Mucosa of stomach (tissue), 1 donor: ENCODE measurements around the gene FERMT2.

Experiments used
- H3K27me3 ChIP-seq: one replicate; pipeline ENCODE4 v1.7.0; 2013; ENCODE audit warnings: mild to moderate bottlenecking, low read length; ENCODE audit not compliant: control insufficient read depth, insufficient read depth
- H3K36me3 ChIP-seq: one replicate; pipeline ENCODE4 v1.7.0; 2013; ENCODE audit warnings: low read length; ENCODE audit not compliant: control insufficient read depth, insufficient read depth
- H3K4me1 ChIP-seq: one replicate; pipeline ENCODE4 v1.7.0; 2013; ENCODE audit warnings: mild to moderate bottlenecking, low read length; ENCODE audit not compliant: control insufficient read depth, insufficient read depth
- H3K4me3 ChIP-seq: one replicate; pipeline ENCODE4 v1.7.0; 2013; ENCODE audit warnings: low read length
- H3K9ac ChIP-seq: one replicate; pipeline ENCODE4 v1.7.0; 2013; ENCODE audit warnings: mild to moderate bottlenecking, low read length, moderate library complexity
- H3K9me3 ChIP-seq: one replicate; pipeline ENCODE4 v1.7.0; 2013; ENCODE audit warnings: mild to moderate bottlenecking, low read length, moderate library complexity; ENCODE audit not compliant: control insufficient read depth
- donor health status: Pancreatic carcinoma.

Gene FERMT2

DNA sequence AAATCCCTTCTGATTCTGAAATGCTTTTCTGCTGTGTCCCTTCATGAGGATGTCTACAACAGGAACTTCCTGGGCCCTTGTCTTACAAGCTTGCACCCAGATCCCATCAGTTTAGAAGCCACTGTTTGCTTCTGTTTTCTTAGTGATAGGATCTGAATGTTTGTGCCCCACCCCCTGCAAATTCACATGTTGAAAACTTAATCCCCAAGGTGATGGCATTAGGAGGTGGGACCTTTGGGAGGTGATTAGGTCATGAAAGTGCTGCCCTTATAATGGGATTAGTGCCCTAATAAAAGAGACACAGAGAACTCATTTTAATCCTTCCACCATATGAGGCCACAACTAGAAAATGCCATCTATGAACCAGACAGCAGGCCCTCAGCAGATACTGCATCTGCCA is 123.4 kb downstream of the FERMT2 start:
- Histone ChIP-seq H3K27me3 (no peaks in the 10 kb centered on the region), H3K4me3 (no peak overlapping the region), H3K4me1 (no peaks in the 10 kb centered on the region), H3K9me3 (no peaks in the 10 kb centered on the region), H3K36me3 (no peaks in the 10 kb centered on the region), H3K9ac (no peak overlapping the region)

DNA sequence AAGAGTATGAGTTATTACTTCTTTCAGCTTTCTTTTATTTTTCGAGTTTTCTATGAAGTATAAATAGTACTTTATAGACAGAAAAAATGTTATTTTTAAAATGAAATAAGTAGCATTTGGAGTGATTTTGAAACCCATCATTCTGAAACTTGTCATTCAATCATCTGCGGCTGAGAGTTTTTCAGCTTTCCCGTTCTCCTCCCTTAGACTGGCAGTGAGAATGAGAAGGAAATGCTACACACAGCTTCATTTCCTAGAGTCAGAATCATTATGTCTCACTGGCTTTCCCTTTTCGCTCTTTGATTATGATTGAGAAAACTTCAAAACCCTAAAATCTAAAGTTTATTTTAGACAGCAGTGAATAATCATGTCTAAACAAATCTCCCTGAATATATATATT is 125.8 kb downstream of the FERMT2 start:
- no peaks in the 10 kb centered on the region for H3K9me3 ChIP-seq
- no peak overlapping the region for H3K4me3 ChIP-seq
- H3K27me3 ChIP-seq = no peaks in the 10 kb centered on the region
- no peaks in the 10 kb centered on the region for H3K4me1 ChIP-seq
- no peak overlapping the region for H3K9ac ChIP-seq
- H3K36me3 ChIP-seq = no peaks in the 10 kb centered on the region

- no peaks in the 10 kb centered on the region for H3K9me3 ChIP-seq
- H3K4me3 ChIP-seq = no peak overlapping the region
- H3K36me3 ChIP-seq = no peaks in the 10 kb centered on the region
- H3K4me1 ChIP-seq = no peaks in the 10 kb centered on the region
- no peak overlapping the region for H3K9ac ChIP-seq
- H3K27me3 ChIP-seq = no peaks in the 10 kb centered on the region
These were observed 126.4 kb downstream of the FERMT2 start for GRCh38 chr14:52824462-52824861.

DNA sequence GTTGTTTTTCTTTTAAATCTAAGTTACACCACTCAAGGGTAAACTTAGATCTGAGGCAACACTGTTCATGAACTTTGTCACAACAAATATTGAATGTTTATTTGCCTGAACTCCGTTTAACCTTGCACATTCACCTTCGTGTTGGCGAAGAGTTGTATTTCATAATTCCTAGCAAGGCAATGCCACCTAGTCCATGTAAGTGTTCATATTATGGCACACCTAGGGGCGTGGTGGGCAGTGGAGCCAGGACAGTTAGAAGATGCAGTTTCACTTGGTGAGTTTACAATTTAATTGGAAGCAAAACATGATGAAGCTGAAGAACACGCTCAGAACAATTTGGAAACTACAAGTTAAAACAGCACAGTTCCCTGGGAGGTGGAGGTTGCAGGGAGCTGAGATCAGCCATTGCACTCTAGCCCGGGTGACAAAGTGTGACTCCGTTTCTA is 129.0 kb downstream of the FERMT2 start:
- Histone ChIP-seq H3K36me3 (no peaks in the 10 kb centered on the region), H3K27me3 (no peaks in the 10 kb centered on the region), H3K4me1 (no peaks in the 10 kb centered on the region), H3K9me3 (no peaks in the 10 kb centered on the region), H3K4me3 (no peak overlapping the region), H3K9ac (no peak overlapping the region)

- Histone ChIP-seq H3K27me3 (no peaks in the 10 kb centered on the region), H3K9me3 (no peaks in the 10 kb centered on the region), H3K4me1 (no peaks in the 10 kb centered on the region), H3K9ac (no peak overlapping the region), H3K36me3 (no peaks in the 10 kb centered on the region), H3K4me3 (no peak overlapping the region)
These were observed 142.7 kb downstream of the FERMT2 start for GRCh38 chr14:52808101-52808500.
